ENCODE measurements around the gene LIMA1. TPM values are rescaled to one million over a fixed set of nuclear protein-coding genes. Genes with fewer than 3 reads are reported as not detected.

The LIMA1 gene
- total RNA-seq, 1 donor from 2014 or later = 81.1 TPM

- Histone ChIP-seq H3K4me3 (no peak overlapping the region), H3K9me3 (no peaks in the 10 kb centered on the region), H3K36me3 (no peaks in the 10 kb centered on the region), H3K27ac (no peak overlapping the region), H3K27me3 (no peaks in the 10 kb centered on the region), H3K4me1 (peaks cover 26% of the 10 kb centered on the region)
- DNase-seq (no peak), ATAC-seq (no peak)
- no peak for TF ChIP-seq CTCF (IDR thresholded peaks at IDR 0.05)
- intact Hi-C loops (cut with DNase I) = no loop called here
Measured at GRCh38 chr12:50263832-50264231, 19.5 kb downstream of the LIMA1 start.

- intact Hi-C loops (cut with DNase I) = no loop called here
- H3K4me1 ChIP-seq = peaks cover 39% of the 10 kb centered on the region
- H3K36me3 ChIP-seq = no peaks in the 10 kb centered on the region
- TF ChIP-seq CTCF (IDR thresholded peaks at IDR 0.05) = no peak
- ATAC-seq (no peak), DNase-seq (no peak)
- H3K9me3 ChIP-seq = no peaks in the 10 kb centered on the region
- no peak overlapping the region for H3K27ac ChIP-seq
- no peak overlapping the region for H3K4me3 ChIP-seq
- no peaks in the 10 kb centered on the region for H3K27me3 ChIP-seq
Measured at GRCh38 chr12:50261654-50262053, 21.7 kb downstream of the LIMA1 start.

GRCh38 chr12:50258167-50258551 lies 25.2 kb downstream of the LIMA1 start:
- Histone ChIP-seq H3K27me3 (no peaks in the 10 kb centered on the region), H3K4me3 (no peak overlapping the region), H3K27ac (peak overlapping the region; percentile 77), H3K36me3 (no peaks in the 10 kb centered on the region), H3K9me3 (no peaks in the 10 kb centered on the region), H3K4me1 (peaks cover 34% of the 10 kb centered on the region)
- ATAC-seq = peak; percentile 66
- intact Hi-C loops (cut with DNase I) = no loop called here
- no peak for TF ChIP-seq CTCF (IDR thresholded peaks at IDR 0.05)
- DNase-seq = no peak

GRCh38 chr12:50257236-50258166 lies 25.8 kb downstream of the LIMA1 start:
- ATAC-seq (peak; percentile 53), DNase-seq (no peak)
- TF ChIP-seq CTCF (IDR thresholded peaks at IDR 0.05) = no peak
- peak overlapping the region; percentile 77 for H3K27ac ChIP-seq
- intact Hi-C loops (cut with DNase I) = no loop called here
- no peaks in the 10 kb centered on the region for H3K27me3 ChIP-seq
- no peak overlapping the region for H3K4me3 ChIP-seq
- H3K9me3 ChIP-seq = no peaks in the 10 kb centered on the region
- H3K4me1 ChIP-seq = peaks cover 34% of the 10 kb centered on the region
- H3K36me3 ChIP-seq = no peaks in the 10 kb centered on the region

- intact Hi-C loops (cut with DNase I) = no loop called here
- Histone ChIP-seq H3K4me1 (peaks cover 34% of the 10 kb centered on the region), H3K27ac (no peak overlapping the region)
Measured at GRCh38 chr12:50256761-50257160, 26.6 kb downstream of the LIMA1 start.

More at GRCh38 chr12:50256761-50257160, 26.6 kb downstream of the LIMA1 start:
- H3K4me3 ChIP-seq = no peak overlapping the region
- no peaks in the 10 kb centered on the region for H3K27me3 ChIP-seq
- no peak for ATAC-seq
- DNase-seq = no peak
- no peaks in the 10 kb centered on the region for H3K9me3 ChIP-seq
- no peak for TF ChIP-seq CTCF (IDR thresholded peaks at IDR 0.05)
- H3K36me3 ChIP-seq = no peaks in the 10 kb centered on the region
